Stimulated activated CD8-positive, alpha-beta memory T cell treated with anti-CD3 and anti-CD28 coated beads, Interleukin-15, amount 100 ng/mL, for 48 hours (primary cell): ENCODE measurements around the gene EXOSC3.

ENCODE experiments used
- DNase-seq, 2 donors: peaks; one replicate each; pipeline ENCODE4 v3.0.0-alpha.2; 2020; ENCODE audit warnings: low read depth in 2 of 2

The EXOSC3 gene

DNA sequence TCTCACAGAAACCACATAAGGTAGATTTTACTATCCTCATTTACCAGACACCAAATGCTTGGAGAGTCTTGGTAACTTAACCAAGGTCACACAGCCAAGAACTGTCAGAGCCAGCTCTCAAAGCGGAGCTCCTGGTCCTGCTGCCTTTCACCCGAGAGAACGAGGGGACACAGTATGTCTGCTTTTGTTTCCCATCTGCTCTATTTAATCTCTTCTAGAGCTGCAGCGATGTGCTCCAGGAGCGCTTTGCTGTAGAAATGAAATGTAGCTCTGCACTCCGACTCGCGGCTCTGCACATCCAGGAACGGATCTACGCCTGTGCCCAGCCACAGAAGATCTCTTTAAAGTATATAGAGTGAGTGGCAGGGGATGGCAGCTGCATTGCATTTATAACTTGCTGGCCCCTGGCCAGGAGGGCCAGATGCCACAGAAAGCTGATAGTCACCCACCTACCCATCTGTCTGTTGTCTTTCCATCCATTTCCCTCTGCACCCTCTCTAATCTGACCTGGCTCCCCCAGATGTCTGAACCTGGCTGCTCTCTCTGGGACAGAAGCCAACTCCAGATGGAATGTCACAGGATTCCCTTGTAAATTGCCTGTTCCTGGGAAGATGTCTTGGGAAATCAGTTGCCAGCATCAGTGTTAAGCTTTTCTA, 52.6 kb downstream of the EXOSC3 start:
- DNase-seq = no peak

DNA sequence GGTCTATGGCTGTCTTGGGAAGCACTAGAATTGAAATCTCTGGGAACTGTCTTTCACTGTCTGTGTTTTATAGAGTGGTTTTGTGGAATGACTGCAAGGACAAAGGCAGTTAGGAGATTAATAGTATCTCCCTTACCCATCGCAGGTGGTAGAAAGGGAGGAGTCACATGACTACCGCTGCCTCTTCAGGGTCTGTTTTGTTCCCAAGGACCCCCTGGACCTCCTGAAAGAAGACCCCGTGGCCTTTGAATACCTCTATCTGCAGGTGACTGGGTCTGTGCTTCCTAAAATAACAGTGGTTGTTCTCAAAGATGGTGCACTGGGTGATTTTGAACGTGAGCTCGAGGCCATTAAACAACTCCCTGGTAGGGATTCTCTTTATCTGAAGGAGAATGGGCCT, 54.0 kb downstream of the EXOSC3 start:
- no peak for DNase-seq

DNA sequence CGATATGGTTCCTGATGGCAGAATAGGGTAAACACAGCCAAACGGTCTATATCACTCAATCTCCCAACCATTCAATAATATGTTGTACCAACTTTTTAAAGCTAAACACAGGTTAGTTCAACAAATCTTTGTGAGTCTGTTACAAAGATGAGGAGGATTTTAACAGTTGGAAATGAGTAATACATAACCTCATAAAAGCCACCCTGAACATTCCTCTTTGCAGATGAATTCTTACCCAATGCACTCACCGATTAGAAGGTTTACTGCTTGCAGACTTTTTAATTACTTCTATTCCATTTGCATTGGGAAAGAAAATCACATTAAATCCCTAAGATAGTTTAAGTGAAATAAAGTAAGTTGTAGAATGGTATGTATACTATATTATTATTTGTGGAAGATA, 54.6 kb downstream of the EXOSC3 start:
- DNase-seq = no peak
